8988T (cell line): ENCODE results near the gene LMAN1.

ENCODE experiments used
- DNase-seq: peaks from one replicate; pipeline ENCODE4 v3.0.0; 2011

The LMAN1 gene

DNA sequence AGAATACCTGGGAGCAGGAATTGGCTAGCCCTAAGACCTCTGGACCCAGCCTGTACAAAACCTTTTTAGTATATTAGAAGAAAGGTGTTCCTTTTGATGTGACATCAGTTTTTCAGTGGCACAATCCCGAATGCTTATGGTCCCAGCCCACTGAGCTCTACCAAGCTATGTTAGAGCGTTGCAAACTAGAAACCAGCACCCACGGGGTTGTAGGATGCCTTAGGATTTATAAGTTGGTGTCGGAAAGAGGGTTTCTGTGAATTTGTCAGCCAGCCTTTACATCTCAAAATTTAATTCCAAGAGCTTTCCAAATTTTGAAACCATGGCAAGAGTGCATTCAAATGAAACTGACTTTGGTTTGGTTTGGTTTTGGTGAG, 499 bp upstream of the LMAN1 start:
- DNase-seq, result no peak

DNA sequence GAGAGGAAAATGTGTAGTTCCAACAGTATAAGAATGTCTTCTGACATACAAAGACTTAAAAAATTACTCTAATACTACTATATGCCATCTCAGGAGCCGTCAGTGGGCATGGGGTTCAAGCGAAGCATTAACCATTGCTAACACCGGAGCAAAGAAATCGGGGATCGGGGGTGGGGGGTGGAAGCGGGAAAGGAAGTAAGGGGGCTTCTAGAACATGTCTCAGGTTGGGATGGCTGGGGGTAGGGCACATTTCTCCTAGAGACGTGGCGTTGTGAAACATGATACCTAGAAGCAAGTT, 702 bp downstream of the LMAN1 start:
- DNase-seq, result no peak

DNA sequence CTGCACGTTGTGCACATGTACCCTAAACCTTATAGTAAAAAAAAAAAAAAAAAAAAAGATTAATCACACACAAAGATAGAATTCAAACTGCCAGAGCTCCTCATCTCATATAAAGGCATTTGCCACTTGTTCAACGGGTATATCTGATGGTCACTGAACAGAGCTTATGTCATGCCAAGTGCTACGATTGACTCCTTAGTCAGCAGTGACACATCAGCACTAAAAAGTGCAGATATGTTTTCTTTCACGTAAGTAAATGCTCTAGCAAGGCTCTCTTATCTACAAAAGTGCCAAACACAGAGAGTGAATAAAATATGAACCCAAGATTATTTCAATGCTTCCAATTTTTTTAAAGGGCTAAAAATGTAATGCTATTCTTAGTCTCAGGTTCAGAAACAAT, 1.1 kb downstream of the LMAN1 start:
- no peak for DNase-seq

DNA sequence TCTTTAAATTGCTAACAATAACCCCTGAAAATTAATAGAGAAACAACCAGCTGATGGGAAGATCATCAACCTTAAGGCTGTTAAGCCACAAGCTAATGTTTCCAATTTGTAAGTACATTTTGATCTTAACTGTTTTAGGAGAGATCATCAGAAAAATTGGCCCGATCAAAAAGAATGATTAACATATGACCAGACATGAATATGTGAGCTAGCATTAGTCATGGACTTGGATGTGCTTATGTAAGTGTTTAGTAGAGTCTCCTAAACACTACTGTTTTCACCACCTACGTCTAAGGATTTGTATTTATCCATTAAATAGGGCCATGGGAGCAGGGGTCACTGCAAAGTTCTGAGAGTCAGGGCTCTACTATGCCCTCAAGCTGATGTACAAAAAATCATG, 4.3 kb downstream of the LMAN1 start:
- no peak for DNase-seq

DNA sequence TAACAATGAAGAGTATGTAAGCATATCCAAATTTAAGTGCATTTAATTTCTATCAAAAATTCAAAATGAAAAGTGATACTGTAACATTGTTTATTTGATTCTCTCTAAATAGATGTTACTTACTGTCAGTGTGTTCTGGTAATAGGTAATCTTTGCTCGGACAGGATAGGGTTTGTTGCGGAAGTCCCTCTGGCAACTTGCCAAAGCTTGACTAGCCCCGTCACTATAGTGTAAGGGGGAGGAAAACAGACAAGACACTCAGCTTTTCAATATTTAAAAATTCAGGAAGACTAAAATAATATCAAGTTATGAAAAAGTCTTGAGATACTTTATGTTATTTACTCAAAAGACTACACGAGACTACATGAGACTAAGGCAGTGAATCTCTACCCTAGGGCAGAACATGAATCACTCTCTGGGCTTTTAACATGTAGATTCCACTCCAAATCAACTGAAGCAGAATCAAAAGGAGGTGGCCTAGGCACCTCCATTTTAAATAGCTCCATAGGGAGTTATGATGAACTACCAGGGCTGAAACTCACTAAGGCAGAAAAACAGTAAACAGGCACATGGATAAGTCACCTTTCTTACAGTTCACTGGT, 5.9 kb downstream of the LMAN1 start:
- DNase-seq, result no peak

DNA sequence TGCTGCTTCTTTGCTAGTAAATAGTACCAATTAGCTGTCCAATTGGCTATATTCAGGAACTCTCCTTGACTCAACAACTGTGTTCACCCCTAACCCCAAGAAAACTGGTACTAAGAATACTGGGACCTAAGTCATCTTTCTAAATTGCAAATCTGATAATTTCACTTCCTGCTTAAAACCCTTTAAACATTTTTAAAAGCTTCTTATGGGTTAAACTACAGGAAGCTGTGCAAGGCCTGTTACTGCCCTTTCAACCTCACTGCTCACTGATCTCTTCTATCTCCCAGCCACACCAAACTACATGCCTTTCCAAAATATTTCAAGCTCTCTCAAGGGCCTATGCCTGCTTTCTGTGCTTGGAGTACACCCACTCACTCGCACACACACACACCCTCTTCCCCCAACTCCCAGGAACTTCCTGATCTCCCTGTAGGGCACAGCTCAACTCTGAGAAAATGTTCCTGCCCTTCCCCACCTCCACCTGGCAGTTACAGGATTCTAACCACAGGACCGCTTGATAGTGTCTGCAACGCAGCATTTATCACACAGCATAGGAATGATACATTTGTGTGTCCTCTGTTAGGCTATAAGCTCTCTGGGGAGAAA, 6.7 kb downstream of the LMAN1 start:
- no peak for DNase-seq

DNA sequence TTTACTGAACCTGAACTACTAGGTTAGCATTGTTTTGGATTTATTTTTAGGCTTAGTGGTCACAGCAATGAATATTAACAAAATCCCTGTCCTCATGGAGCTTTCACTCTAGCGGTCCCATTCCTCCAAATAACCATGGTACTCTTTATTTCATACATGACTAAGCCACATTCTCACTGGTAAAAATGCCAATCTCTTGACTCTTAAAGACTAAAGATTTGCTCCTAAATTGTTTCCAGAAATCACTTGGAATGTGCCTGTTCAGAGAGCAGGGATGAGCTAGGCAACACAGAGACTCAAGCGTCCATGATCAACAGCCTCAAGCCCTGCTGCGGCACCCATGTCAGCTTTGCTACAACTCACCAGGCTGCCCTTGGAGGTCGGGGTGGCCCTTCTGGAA, 13.5 kb downstream of the LMAN1 start:
- no peak for DNase-seq

DNA sequence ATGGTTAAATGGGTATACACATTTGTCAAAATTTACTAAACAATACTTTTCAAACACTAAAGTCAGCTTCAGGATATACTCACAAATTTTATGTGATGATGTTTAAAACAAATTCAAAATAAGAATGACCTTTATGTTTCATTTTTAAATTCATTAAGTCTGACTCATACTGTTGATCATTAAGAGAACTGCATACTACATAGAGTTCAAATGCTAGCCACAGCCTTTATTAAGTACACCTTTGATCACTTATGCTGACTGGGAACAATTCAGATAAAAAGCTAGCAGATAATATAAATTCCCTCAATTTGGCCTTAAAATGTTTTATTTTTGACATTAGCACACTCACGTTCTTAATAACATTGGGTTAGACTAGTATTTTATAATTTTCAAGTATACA, 14.1 kb downstream of the LMAN1 start:
- no peak for DNase-seq

DNA sequence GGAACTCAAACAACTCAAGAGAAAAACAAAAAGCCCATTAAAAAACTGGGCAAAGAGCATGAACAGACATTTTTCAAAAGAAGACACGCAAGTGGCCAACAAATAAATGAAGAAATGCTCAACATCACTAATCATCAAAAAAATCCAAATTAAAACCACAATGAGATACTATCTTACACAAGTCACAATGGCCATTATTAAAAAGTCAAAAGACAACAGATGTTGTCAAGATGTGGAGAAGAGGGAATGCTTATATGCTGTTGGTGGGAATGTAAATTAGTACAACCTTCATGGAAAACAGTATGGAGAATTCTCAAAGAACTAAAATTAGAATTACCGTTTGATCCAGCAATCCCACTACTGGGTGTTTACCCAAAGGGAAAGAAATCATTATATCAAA, 15.1 kb downstream of the LMAN1 start:
- no peak for DNase-seq

DNA sequence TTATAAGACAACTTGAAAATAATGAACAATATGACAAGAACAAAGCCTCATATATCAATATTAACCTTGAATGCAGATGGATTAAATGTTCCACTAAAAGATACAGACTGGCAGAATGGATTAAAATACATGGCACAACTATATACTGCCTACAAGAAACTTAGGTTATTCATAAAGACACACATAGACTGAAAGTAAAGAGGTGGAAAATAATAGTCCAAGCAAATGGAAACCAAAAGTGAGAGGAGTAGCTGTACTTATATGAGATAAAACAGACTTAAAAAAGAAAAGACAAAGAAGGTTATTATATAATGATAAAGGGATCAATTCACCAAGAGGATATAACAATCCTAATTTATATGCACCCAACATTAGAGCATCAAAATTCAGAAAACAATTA, 18.2 kb downstream of the LMAN1 start:
- DNase-seq, result no peak

DNA sequence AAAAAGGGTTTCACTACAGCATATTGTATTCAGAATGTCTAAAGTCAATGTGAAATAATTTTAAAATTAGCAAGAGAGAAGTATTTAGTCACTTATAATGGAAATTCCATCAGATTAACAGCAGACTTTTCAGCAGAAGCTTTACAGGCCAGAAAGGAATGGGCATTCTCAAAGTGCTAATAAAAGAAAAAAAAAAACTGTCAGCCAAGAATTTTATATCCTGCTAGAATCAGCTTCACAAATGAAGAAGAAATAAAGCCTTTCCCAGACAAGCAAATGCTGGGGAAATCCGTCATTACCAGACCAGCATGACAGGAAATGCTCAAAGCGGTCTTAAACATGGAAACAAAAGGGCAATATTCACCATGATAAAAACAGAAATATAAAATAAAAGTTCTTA, 18.8 kb downstream of the LMAN1 start:
- DNase-seq, result no peak

DNA sequence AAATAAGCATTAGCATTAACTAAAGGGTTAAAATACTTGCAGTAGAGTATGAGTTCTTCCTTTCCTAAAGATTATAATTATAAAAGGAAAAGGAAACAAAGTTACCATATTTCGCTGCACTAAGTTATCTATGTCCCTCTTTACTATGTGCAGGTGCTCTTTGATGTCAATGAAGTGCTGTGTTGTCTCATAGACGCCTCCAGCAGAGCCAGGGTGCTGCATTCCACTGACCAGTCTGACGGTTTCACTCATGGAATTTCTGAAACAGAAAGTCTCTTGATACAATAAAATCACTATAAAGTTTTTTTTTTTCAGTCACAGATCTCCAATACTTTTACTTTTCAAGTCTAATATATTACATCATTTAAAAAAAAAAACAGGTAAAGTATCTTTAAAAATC, 26.1 kb downstream of the LMAN1 start:
- DNase-seq, result no peak

DNA sequence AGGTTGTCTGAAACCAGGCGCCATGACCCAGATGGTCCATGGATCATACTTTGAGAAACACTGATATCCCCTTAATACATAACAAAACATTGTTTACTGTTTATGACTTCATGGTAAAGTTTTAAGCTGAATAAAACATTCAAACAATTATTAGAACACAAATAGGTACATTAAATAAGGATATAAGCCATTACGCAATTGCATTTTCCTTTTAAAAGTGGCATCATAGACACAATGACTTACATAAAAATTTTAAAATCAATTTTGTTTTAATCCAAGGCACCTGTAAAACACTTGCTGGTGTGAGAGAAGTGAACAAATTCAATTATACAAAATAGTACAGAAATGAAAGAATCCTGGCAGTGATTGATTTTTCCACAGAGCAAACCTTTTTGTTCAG, 30.4 kb downstream of the LMAN1 start:
- DNase-seq, result no peak

DNA sequence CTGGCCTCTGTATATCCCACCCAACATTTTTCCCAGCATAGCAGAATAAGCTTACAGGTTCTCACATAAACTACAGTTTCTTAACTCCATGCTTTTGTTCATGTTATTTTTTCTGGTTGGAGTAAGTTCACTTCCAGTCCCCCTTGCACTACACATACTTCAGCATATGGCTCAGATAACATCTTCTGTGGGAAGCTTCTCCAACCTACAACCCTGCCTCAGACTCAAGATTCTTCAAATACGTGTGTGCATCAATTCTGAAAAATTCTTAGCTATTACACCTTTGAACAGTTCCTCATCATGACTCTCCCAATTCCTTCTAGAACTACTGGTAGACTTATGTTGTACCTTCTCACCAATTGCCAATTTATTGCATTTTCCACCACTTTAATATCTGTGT, 33.1 kb downstream of the LMAN1 start:
- DNase-seq, result no peak

DNA sequence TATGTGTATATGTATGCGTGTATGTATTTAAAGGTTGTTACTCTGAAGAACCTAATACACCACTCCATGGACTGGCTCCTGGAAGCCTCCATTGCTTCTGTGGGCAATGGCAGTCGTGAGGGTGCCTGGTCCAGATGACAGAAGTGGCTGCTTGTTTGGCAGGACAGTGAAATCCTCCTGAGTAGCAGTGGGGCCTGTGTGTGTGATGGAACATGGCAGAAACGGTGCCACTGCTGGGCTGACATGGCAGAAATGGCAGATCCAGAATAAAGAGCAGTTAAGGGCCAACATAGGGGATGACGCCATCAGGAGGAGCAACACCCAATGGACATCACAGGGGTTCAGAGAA, 34.5 kb downstream of the LMAN1 start:
- no peak for DNase-seq

DNA sequence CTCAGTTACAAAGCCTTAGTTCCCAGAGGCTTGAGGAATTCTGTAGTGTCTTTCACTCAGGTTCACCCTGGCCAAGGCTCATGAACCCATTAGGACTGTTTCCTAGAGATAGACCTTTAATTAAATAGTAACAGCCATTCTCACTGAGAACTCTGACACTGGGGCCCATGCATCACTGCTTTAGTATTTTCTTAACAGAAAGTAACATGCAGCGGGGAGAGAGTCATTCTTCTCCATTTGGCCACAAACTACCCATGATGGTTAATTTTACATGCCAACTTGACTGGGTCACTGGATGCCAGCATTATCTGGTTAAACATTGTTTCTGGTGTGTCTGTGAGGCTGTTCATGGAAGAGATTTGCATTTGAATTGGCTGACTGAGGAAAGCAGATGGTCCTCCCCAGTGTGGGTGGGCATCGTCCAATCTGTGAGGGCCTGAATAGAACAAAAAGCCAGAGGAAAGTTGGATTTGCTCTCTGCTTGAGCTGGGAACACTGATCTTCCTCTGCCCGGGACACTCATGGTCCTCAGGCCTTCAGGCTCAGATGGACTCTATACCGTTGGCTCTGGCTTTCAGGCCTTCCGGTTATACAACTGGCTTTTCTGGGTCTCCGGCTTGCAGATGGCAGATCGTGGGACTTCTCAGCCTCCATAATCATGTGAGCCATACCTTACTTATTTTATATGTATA, 35.0 kb downstream of the LMAN1 start:
- DNase-seq, result no peak

DNA sequence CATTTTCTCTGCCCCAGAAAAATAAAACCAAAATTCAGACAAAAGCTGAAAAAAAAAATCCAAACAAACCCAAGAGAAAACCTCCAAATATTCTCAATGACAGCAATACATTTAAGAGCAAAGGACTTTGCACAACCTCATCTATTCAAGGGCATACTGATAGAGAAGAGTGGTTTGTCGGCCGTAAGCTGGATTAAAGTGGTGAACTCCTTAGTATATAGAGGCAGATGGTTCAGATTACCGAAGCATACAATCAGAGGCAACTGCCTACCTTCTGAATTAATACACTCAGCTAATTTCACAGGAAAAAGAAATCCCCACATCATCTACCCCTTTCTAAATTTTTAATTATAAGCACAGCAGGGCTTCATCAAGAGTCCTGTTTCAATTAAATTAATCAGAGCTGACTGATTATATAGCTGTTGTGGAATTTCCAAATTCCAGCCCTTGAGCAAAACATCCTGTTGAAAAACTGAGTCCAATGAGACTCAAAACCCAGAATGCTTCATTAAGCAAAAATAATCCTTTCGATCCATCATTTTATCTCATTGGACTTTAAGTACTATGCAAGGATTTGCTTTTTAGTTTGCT, 40.5 kb downstream of the LMAN1 start, which contains the start of gene CPLX4:
Gene CPLX4 (minus strand): TSS at position 190 of the 591 bp plus-strand sequence. CDS start 187 bp downstream, at position 3.
- no peak for DNase-seq

DNA sequence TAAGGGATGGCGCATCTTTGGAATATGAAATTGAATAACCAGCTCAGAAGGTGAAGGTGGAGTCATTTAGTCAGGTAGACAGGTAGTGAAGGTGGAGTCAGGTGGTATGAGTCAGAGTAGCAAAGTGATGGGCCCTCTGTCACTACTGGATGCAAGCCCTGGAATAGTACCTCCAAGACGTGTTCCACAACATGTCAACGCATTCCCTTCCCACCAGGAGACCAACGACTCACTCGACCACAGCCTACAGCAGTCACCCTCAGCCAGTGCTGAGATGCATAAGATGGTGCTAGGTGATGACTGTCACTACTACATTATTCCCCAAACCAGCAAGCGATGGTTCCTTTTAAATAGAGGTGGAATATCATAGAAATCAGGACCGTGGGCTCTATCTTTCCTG, 47.4 kb downstream of the LMAN1 start:
- no peak for DNase-seq

DNA sequence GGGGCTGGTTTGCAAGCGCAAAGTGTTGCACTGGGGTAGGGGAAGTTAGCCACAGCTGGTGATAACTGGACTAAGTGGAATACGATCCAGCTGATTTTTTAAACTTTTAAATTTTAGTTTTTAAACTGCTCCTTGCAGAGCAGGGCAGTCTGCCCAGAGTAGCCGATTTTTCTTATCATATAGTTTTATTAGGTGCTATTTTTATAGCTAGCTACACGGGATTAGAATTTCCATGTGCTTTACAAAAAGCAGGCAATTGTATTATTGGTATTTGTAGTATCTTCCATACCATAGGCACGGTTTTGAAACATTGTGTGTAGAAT, 50.2 kb downstream of the LMAN1 start:
- DNase-seq, result no peak

DNA sequence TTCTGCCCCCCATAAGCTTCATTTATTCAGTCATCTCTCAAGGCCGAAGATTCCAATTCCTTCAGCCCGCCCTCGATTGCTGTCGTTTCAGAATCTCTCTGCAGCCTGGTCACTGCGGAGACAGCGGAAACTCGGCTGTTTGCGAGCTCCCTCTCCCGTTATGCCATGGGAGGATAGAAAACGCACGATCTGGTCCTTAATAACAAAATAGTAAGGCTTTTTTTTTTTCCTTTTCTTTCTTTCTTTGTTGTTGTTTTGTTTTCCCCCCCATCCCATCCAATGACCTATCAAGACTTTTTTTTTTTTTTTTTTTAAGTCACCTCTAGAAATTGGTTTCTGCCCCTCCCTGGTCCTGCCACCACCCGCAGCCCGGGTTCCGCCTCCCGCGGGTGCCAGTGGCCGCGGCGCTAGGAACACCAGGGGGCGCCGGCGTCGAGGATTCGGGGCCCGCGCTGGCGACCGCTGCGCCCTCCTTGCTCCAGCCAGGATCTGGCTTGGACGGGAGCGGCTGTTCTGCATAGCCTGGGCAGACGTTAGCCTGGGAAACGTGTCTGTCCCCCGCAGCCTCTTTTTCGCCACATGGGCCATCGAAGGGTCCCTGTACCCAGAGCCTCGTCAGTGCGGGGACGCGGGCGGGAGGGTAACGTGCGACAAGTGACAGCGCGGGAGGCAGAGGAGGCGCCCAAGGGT, 50.7 kb downstream of the LMAN1 start:
- DNase-seq, result peak; percentile 30

DNA sequence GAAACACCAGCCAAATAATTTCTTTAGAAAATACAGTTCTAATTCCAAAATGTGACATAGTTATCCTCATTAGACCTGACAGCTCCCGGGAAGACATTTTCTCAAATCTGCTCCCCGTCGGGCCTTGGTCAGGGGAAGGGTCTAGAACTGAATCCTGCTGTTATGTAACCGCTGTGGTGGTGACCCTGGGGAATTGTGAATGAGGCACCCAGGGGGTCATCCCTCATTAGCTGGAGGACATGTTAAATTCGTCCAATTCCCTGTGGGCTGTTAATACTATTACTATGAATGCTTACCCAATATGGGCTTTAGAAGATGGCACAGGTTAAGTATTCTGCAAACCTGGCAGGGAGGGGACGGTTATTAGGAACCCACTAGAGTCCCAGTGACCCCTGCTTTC, 52.4 kb downstream of the LMAN1 start:
- no peak for DNase-seq

DNA sequence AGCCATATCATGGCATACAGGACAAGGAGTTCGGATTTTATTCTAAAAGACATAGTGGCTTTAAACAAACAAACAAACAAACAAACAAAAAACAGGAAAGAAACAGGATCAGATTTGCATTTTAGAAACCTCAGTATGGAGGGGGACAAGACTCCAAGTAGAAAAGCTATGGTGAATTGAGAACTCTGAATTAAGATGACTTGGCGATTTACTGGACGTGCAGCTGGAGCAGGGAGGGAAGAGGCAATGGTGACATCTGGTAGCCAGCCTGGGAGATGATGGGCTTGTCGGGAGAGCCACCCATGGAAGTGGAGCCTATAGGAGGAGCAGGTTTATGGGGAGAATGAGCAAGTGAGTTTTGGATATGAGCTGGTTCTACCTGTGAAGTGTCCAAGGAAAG, 53.8 kb downstream of the LMAN1 start:
- DNase-seq, result no peak

DNA sequence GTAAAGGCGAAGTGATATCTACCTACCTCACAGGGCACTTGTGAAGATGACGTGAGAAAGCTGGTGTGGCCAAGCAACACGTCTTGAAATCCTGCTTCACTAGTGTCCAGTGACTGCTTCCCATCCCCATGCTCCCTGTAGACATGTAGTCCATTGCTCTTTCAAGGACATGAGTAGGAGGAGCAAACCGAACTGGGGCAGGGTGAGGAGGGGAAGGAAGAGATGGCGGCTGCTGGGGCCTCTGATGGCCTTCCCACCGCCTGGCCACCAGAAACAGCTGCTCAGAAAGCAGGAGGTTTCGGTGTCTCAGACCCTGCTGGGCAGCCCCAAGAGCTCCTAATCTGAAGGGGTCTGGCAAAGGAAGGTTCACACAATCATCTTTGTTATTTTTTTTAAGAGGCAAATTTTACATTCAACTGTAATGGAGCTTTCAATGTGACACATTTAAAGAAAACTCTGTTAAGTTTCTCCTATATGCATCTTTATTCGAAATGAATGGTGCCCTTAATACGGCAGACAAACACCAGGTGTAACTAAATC, 55.3 kb downstream of the LMAN1 start:
- no peak for DNase-seq

DNA sequence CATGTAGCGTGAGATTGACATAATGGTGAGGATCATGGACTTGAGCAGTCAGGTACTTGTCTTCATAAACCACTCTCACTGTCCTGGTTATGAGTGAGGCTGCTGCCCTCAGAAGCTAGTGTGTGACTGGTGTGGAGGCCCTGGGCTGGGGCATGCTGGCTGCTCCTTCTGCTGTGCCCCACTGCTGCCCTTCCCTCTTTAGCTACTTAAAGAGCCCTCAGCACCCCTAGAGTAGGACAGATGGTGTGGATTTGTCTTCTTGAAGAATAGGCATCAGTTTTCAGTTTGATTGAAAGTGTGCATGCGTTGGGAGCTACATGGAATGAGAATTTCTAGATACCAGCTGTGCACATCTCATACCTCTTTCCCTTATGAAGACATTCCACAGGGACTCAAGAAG, 56.1 kb downstream of the LMAN1 start:
- no peak for DNase-seq
